ENCODE measurements around the gene CAND1.
"Not testable (repeated sequence)": the region's sequence is repeated elsewhere in the genome, so short reads cannot be mapped to it uniquely, and the experiment has no call there.

CAND1 gene

GRCh38 chr12:67327466-67327865, 58.3 kb downstream of the CAND1 start:
- TF ChIP-seq CTCF (conservative IDR thresholded peaks at IDR 0.05; ENCODE audit: control insufficient read depth, insufficient read depth, low read depth, low read length) = no peak
- H3K4me3 ChIP-seq (ENCODE audit: control insufficient read depth, low read depth, low read length) = no peak overlapping the region
- DNase-seq (ENCODE audit: low read depth) = no peak

- no peak for DNase-seq (ENCODE audit: low read depth)
- no peak overlapping the region for H3K4me3 ChIP-seq (ENCODE audit: control insufficient read depth, low read depth, low read length)
- TF ChIP-seq CTCF (conservative IDR thresholded peaks at IDR 0.05; ENCODE audit: control insufficient read depth, insufficient read depth, low read depth, low read length) = no peak
These were observed 62.0 kb downstream of the CAND1 start for GRCh38 chr12:67331123-67331522.

GRCh38 chr12:67331828-67332227, 62.7 kb downstream of the CAND1 start:
- no peak overlapping the region for H3K4me3 ChIP-seq (ENCODE audit: control insufficient read depth, low read depth, low read length)
- TF ChIP-seq CTCF (conservative IDR thresholded peaks at IDR 0.05; ENCODE audit: control insufficient read depth, insufficient read depth, low read depth, low read length) = no peak
- no peak for DNase-seq (ENCODE audit: low read depth)

GRCh38 chr12:67333649-67334048, 64.5 kb downstream of the CAND1 start:
- DNase-seq (ENCODE audit: low read depth) = no peak
- H3K4me3 ChIP-seq (ENCODE audit: control insufficient read depth, low read depth, low read length) = no peak overlapping the region
- no peak for TF ChIP-seq CTCF (conservative IDR thresholded peaks at IDR 0.05; ENCODE audit: control insufficient read depth, insufficient read depth, low read depth, low read length)

- DNase-seq (ENCODE audit: low read depth) = no peak
- no peak overlapping the region for H3K4me3 ChIP-seq (ENCODE audit: control insufficient read depth, low read depth, low read length)
- no peak for TF ChIP-seq CTCF (conservative IDR thresholded peaks at IDR 0.05; ENCODE audit: control insufficient read depth, insufficient read depth, low read depth, low read length)
These were observed 69.3 kb downstream of the CAND1 start for GRCh38 chr12:67338426-67338825.

GRCh38 chr12:67339530-67339929, 70.4 kb downstream of the CAND1 start:
- TF ChIP-seq CTCF (conservative IDR thresholded peaks at IDR 0.05; ENCODE audit: control insufficient read depth, insufficient read depth, low read depth, low read length) = no peak
- no peak overlapping the region for H3K4me3 ChIP-seq (ENCODE audit: control insufficient read depth, low read depth, low read length)
- no peak for DNase-seq (ENCODE audit: low read depth)

GRCh38 chr12:67341086-67341485, 71.9 kb downstream of the CAND1 start:
- DNase-seq (ENCODE audit: low read depth); H3K4me3 ChIP-seq (ENCODE audit: control insufficient read depth, low read depth, low read length): not testable (repeated sequence)

All from fibroblast of mammary gland (primary cell).